GM12875 (cell line): ENCODE data around the gene TLX1.

Experiments used
- H3K4me3 ChIP-seq: one replicate; pipeline ENCODE4 v1.5.1; 2011; ENCODE audit warnings: low read depth, low read length, control low read depth
- CTCF ChIP-seq: IDR thresholded peaks from 2 replicates; pipeline ENCODE4 v1.5.1; 2011; ENCODE audit warnings: low read depth, mild to moderate bottlenecking, control low read depth, inconsistent platforms, low read length, moderate library complexity, borderline replicate concordance; ENCODE audit not compliant: insufficient read depth

Gene TLX1

GRCh38 chr10:101166430-101166829 lies 35.3 kb downstream of the TLX1 start:
- no peak overlapping the region for H3K4me3 ChIP-seq
- no peak for TF ChIP-seq CTCF

GRCh38 chr10:101172741-101173140 lies 41.6 kb downstream of the TLX1 start:
- H3K4me3 ChIP-seq = no peak overlapping the region
- TF ChIP-seq CTCF = no peak

- no peak overlapping the region for H3K4me3 ChIP-seq
- TF ChIP-seq CTCF = no peak
Observed at GRCh38 chr10:101174319-101174718, 43.2 kb downstream of the TLX1 start.

- no peak overlapping the region for H3K4me3 ChIP-seq
- no peak for TF ChIP-seq CTCF
Observed at GRCh38 chr10:101176577-101176976, 45.5 kb downstream of the TLX1 start.

- TF ChIP-seq CTCF = no peak
- no peak overlapping the region for H3K4me3 ChIP-seq
Observed at GRCh38 chr10:101182936-101183335, 51.8 kb downstream of the TLX1 start.

- TF ChIP-seq CTCF = no peak
- no peak overlapping the region for H3K4me3 ChIP-seq
Observed at GRCh38 chr10:101183458-101184183, 52.5 kb downstream of the TLX1 start.
